Prostate gland (tissue), 2 donors: Measurements from ENCODE around the gene SLC25A43.

Experiments
- POLR2A ChIP-seq: fragments of 450-650 bp; IDR thresholded peaks from one replicate; pipeline ENCODE4 v1.6.1; 2016; ENCODE audit warnings: antibody characterized with exemption, mild to moderate bottlenecking
- POLR2AphosphoS5 ChIP-seq: sonication (generic); formaldehyde crosslinking; IDR thresholded peaks from one replicate; pipeline ENCODE4 v1.6.1; 2017; ENCODE audit warnings: antibody characterized with exemption
- TF ChIP-seq, protein P1 (sequence below), 4 experiments: fragments of 200-600 bp in 2 of 4; fragments of 450-650 bp in 2 of 4; sonication (generic) in 2 of 4; IDR thresholded peaks; 1 replicate in 3 of 4; 2 replicates in 1 of 4; pipeline ENCODE4 v1.5.1; 2016 to 2019; ENCODE audit warnings: antibody characterized with exemption in 4 of 4, mild to moderate bottlenecking in 2 of 4, moderate library complexity in 2 of 4

DNA sequence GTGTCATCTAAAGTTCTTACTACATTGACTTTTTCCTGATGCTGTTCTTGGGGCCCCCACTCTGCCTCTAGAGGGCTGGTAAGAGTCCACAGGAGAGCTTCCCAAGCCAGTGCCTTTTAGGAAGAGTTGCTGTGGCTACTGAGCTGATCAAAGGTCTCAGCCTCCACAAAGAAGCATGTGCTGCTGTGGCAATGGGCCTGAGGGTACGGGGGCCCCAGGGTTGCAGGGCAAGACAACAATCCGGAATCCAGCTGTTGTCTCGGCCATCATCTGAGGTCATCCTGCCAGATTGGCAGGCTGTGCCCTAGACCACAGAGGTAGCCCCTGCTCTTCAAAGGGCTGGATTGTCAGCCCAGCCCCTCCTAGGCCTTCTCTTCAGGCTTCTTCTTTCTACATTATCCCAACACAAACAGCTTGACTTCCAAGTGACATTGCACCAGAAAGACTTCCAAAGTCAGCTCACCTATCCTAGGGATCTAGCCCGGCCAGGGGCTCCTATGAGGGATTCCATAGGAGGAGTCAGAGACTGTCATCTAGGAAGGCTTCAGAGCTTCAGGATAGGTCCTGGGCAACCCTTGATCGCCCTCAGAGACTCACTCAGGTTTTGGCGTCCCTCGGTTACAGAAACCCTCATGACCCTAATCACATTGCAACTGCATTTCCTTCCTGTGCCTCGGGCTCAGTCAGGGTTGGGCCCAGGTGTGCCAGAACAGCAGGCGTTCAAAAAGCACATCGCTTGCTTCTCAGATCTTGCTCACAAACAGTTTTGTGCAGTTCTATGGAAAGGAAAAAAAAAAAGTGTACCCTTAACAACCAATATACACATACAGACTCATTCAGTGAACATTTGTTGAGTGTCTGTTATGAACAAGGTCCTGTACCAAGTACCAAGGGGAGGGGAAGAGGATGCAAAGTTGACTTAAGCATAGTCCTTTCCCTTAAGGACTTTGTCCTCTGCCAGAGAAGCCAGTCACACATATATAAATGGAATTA is 96.9 kb downstream of the SLC25A43 start:
- TF ChIP-seq, protein P1, sequence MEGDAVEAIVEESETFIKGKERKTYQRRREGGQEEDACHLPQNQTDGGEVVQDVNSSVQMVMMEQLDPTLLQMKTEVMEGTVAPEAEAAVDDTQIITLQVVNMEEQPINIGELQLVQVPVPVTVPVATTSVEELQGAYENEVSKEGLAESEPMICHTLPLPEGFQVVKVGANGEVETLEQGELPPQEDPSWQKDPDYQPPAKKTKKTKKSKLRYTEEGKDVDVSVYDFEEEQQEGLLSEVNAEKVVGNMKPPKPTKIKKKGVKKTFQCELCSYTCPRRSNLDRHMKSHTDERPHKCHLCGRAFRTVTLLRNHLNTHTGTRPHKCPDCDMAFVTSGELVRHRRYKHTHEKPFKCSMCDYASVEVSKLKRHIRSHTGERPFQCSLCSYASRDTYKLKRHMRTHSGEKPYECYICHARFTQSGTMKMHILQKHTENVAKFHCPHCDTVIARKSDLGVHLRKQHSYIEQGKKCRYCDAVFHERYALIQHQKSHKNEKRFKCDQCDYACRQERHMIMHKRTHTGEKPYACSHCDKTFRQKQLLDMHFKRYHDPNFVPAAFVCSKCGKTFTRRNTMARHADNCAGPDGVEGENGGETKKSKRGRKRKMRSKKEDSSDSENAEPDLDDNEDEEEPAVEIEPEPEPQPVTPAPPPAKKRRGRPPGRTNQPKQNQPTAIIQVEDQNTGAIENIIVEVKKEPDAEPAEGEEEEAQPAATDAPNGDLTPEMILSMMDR (IDR thresholded peaks at IDR 0.05): no peak
- TF ChIP-seq POLR2A (no peak), POLR2AphosphoS5 (no peak)
